CD4-positive, alpha-beta T cell treated with Interleukin-17A for 4 hours (primary cell): ENCODE results near the gene PHF23.
A peak's percentile ranks its signal among the peaks of the same experiment; 100 is the strongest.

ENCODE experiments used
- DNase-seq: peaks from one replicate; pipeline ENCODE4 v3.0.0-alpha.2; 2020; ENCODE audit warnings: mixed read lengths

Gene PHF23

GRCh38 chr17:7219812-7220592 lies 19.3 kb downstream of the PHF23 start, which contains the start of the genes ACADVL and DLG4:
TSS of gene ACADVL (plus strand) at chr17:7219938. CDS start at chr17:7219985, 47 bp downstream.
TSS of gene DLG4 (minus strand) at chr17:7219836.
- peak; percentile 87 for DNase-seq

GRCh38 chr17:7219229-7219811 lies 19.9 kb downstream of the PHF23 start:
- DNase-seq: no peak

GRCh38 chr17:7218758-7219157 lies 20.5 kb downstream of the PHF23 start:
- no peak for DNase-seq

GRCh38 chr17:7218166-7218565 lies 21.1 kb downstream of the PHF23 start:
- peak; percentile 19 for DNase-seq

- peak; percentile 58 for DNase-seq
Measured at GRCh38 chr17:7217113-7217987, 21.9 kb downstream of the PHF23 start.

- no peak for DNase-seq
Measured at GRCh38 chr17:7216242-7217112, 22.8 kb downstream of the PHF23 start.

- DNase-seq: peak; percentile 72
Measured at GRCh38 chr17:7215652-7216180, 23.5 kb downstream of the PHF23 start.

GRCh38 chr17:7215136-7215638 lies 24.1 kb downstream of the PHF23 start:
- no peak for DNase-seq

GRCh38 chr17:7214300-7215135 lies 24.7 kb downstream of the PHF23 start:
- DNase-seq: peak; percentile 100

- no peak for DNase-seq
Measured at GRCh38 chr17:7213895-7214299, 25.4 kb downstream of the PHF23 start.

GRCh38 chr17:7211491-7212273 lies 27.6 kb downstream of the PHF23 start:
- DNase-seq: no peak

- no peak for DNase-seq
Measured at GRCh38 chr17:7208754-7209460, 30.4 kb downstream of the PHF23 start.

- no peak for DNase-seq
Measured at GRCh38 chr17:7208027-7208571, 31.2 kb downstream of the PHF23 start.

GRCh38 chr17:7207120-7208001 lies 31.9 kb downstream of the PHF23 start:
- DNase-seq: no peak

GRCh38 chr17:7205561-7205960 lies 33.7 kb downstream of the PHF23 start:
- no peak for DNase-seq

- DNase-seq: peak; percentile 94
Measured at GRCh38 chr17:7204828-7205461, 34.3 kb downstream of the PHF23 start.

GRCh38 chr17:7204336-7204735 lies 34.9 kb downstream of the PHF23 start:
- DNase-seq: peak; percentile 17
